HepG2 (cell line): ENCODE measurements around the gene LRRN4. TPM values are rescaled to one million over a fixed set of nuclear protein-coding genes. Genes with fewer than 3 reads are reported as not detected.
A peak's percentile ranks its signal among the peaks of the same experiment; 100 is the strongest.

Experiments
- BCL3 ChIP-seq: sonication (generic); formaldehyde crosslinking; IDR thresholded peaks from 2 replicates; pipeline ENCODE4 v1.5.1; 2020; ENCODE audit warnings: mild to moderate bottlenecking, missing genetic modification reagents, moderate library complexity
- HIC2 ChIP-seq: sonication (generic); formaldehyde crosslinking; IDR thresholded peaks from 2 replicates; pipeline ENCODE4 v1.9.0; 2022; ENCODE audit warnings: low read depth, missing genetic modification reagents
- IRF9 ChIP-seq: sonication (generic); formaldehyde crosslinking; IDR thresholded peaks from 2 replicates; pipeline ENCODE4 v1.8.0; 2022; ENCODE audit warnings: missing genetic modification reagents, mild to moderate bottlenecking, borderline replicate concordance
- SCMH1 ChIP-seq: sonication (generic); formaldehyde crosslinking; IDR thresholded peaks from 2 replicates; pipeline ENCODE4 v1.9.0; 2021; ENCODE audit warnings: missing genetic modification reagents, mild to moderate bottlenecking, borderline replicate concordance
- TAF15 ChIP-seq: fragments of 200-400 bp; formaldehyde crosslinking; IDR thresholded peaks from one replicate; pipeline ENCODE4 v1.6.1; 2018; ENCODE audit warnings: mild to moderate bottlenecking, low read depth, low read length; ENCODE audit not compliant: poor library complexity, severe bottlenecking
- U2AF1 ChIP-seq: fragments of 200-400 bp; formaldehyde crosslinking; optimal IDR thresholded peaks from 2 replicates; pipeline ENCODE3; 2017; ENCODE audit warnings: mild to moderate bottlenecking, low read depth, low read length
- ZBTB40 ChIP-seq, 2 experiments: fragments of 450-650 bp in 1 of 2; sonication (generic) in 1 of 2; formaldehyde crosslinking in 1 of 2; IDR thresholded peaks; 2 replicates each; pipeline versions ENCODE4 v1.6.1 to v1.8.0; 2016 to 2022; ENCODE audit warnings: antibody characterized with exemption in 1 of 2, mild to moderate bottlenecking in 1 of 2, missing genetic modification reagents in 1 of 2
- ZBTB8A ChIP-seq: sonication (generic); formaldehyde crosslinking; IDR thresholded peaks from 2 replicates; pipeline ENCODE4 v1.4.0; 2020; ENCODE audit warnings: mild to moderate bottlenecking, low read depth, missing genetic modification reagents, borderline replicate concordance
- ZNF614 ChIP-seq: IDR thresholded peaks from 2 replicates; pipeline ENCODE4 v1.6.1; 2018; ENCODE audit warnings: missing biosample characterization, missing genetic modification reagents, inconsistent platforms, borderline replicate concordance
- polyA plus RNA-seq, 8 experiments: library from polyadenylated mRNA; depleted of rRNA in 3 of 8; stranded (reverse) in 7 of 8; unstranded in 1 of 8; fragments of >200 nt; fragmentation: Illumina TruSeq in 4 of 8; extraction: Trizol in 4 of 8; gene quantifications; 2 replicates each; pipeline versions ENCODE4 v1.2.1 to v1.2.3, GENCODE V29; 2011 to 2016; ENCODE audit warnings: low read depth in 4 of 8, missing spikeins in 1 of 8, mixed read lengths in 1 of 8; ENCODE audit not compliant: insufficient read depth in 1 of 8
- total RNA-seq, 5 experiments: library from RNA; depleted of rRNA; stranded (reverse); fragments of >200 nt; fragmentation: Illumina TruSeq; extraction: Trizol; gene quantifications; 2 replicates each; pipeline ENCODE4 v1.2.3, GENCODE V29; 2016; ENCODE audit warnings: low read depth in 1 of 5

The LRRN4 gene
- total and polyA plus RNA-seq, 2 of the 13 experiments (the other 11 are each of a cell fraction or from before 2014, with no cell fraction given) = 0.15 to 0.20 TPM

- TF ChIP-seq ZBTB40 (IDR thresholded peaks at IDR 0.05) (no peak), ZBTB40 (CRISPR knock-in tag; IDR thresholded peaks at IDR 0.05) (peak; percentile 12; the same call in 1 of the 2 replicates), SCMH1 (no peak), BCL3 (0 out of 2 replicates have a peak, but pooled peaks have one; percentile 39), TAF15 (no peak), HIC2 (CRISPR knock-in tag) (no peak), ZBTB8A (no peak), IRF9 (CRISPR knock-in tag) (peak; percentile 42; the same call in 1 of the 2 replicates), ZNF614 (CRISPR knock-in tag) (0 out of 2 replicates have a peak, but pooled peaks have one; percentile 3), U2AF1 (no peak)
Measured at GRCh38 chr20:6053776-6054688, at the start of gene LRRN4 (continued).
